ENCODE results near the gene ADAMTS20. TPM values are rescaled to one million over a fixed set of nuclear protein-coding genes. Genes with fewer than 3 reads are reported as not detected.

Gene ADAMTS20
- total and polyA plus RNA-seq, 4 experiments from 2014 or later, result not detected

- no peaks in the 10 kb centered on the region for H3K4me1 Mint-ChIP-seq
- H3K27me3 Mint-ChIP-seq, result peaks cover 0 to 4% of the 10 kb centered on the region in 2 donors
- ChIA-PET POLR2A (ENCODE audit: partially characterized antibody) (no interaction called here), CTCF (ENCODE audit: partially characterized antibody) (interaction anchor here (1.0 to 3.5 kb wide), 3 partner anchors 13 to 438 kb away, joined by 3 to 40 read pairs (median 4); no protein-coding TSS in a partner anchor)
- Histone ChIP-seq H3K9me3 (ENCODE audit: control insufficient read depth in 1 of 2, low read length in 2 of 2) (no peaks in the 10 kb centered on the region), H3K36me3 (ENCODE audit: insufficient read depth, low read length) (no peaks in the 10 kb centered on the region), H3K27ac (ENCODE audit: low read depth, low read length) (no peak overlapping the region), H3K27me3 (ENCODE audit: insufficient read depth, low read length) (no peaks in the 10 kb centered on the region), H3K4me1 (ENCODE audit: insufficient read depth, low read length) (no peaks in the 10 kb centered on the region), H3K4me3 (ENCODE audit: low read length in 2 of 2) (no peak overlapping the region)
- peaks cover 0 to 2% (median 0%) of the 10 kb centered on the region in 8 donors for H3K9me3 Mint-ChIP-seq
- H3K36me3 Mint-ChIP-seq, result no peaks in the 10 kb centered on the region
- no peak overlapping the region for H3K4me3 Mint-ChIP-seq
- intact Hi-C loops (cut with micrococcal nuclease), result no loop called here
- no peak overlapping the region for H3K27ac Mint-ChIP-seq
- peak in 4 of 5 donors; percentile 20 to 44 (median 28) for DNase-seq
Observed at GRCh38 chr12:43444940-43445564, 107.0 kb downstream of the ADAMTS20 start.

DNA sequence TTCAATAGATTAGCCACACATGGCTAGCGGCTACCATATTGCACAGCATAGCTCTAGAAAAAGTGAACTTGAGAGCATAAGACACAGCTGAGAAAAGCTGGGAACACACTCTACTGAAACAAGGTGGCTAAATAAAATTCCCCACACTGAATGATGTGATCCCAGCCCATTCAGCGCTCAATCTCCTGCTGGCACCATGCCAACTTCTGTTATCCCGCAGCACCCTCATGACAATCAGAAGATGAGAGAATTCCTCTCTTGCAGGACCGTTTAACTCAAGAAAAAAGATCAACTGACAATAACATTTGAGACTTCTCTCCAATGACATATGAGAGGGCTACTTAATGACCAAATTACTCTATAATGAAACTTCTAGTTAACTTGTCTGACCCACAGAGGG is 115.4 kb downstream of the ADAMTS20 start:
- no peaks in the 10 kb centered on the region for H3K36me3 ChIP-seq (ENCODE audit: insufficient read depth, low read length)
- Mint-ChIP-seq H3K9me3 (no peaks in the 10 kb centered on the region), H3K4me3 (no peak overlapping the region), H3K27ac (no peak overlapping the region), H3K4me1 (no peaks in the 10 kb centered on the region), H3K27me3 (no peaks in the 10 kb centered on the region), H3K36me3 (no peaks in the 10 kb centered on the region)
- ChIA-PET CTCF (ENCODE audit: partially characterized antibody) (no interaction called here), POLR2A (ENCODE audit: partially characterized antibody) (no interaction called here)
- intact Hi-C loops (cut with micrococcal nuclease), result no loop called here
- no peaks in the 10 kb centered on the region for H3K4me1 ChIP-seq (ENCODE audit: insufficient read depth, low read length)
- H3K27me3 ChIP-seq (ENCODE audit: insufficient read depth, low read length), result no peaks in the 10 kb centered on the region
- no peak for DNase-seq
- no peak overlapping the region for H3K27ac ChIP-seq (ENCODE audit: low read depth, low read length)
- H3K9me3 ChIP-seq (ENCODE audit: control insufficient read depth in 1 of 2, low read length in 2 of 2), result no peaks in the 10 kb centered on the region
- H3K4me3 ChIP-seq (ENCODE audit: low read length in 2 of 2), result no peak overlapping the region

DNA sequence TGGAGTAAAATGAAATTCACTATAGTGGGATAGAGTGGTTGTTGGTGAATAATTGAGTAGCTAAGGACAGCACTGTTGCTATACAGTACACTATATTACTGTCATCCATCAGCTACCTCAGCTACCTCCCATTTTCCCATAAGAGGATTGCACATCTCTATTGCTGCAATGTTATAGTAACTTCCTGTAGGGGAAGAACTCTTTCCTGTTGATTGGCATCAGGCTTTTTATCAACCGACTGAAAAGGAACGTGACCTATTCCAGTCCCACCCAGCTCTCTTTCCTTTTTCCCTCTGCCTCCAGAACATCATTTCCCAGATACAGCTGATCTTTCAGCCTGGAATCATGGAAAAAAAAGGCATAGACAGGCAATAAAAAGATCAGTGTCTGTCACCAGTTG is 117.4 kb downstream of the ADAMTS20 start:
- H3K27ac ChIP-seq (ENCODE audit: low read depth, low read length), result no peak overlapping the region
- ChIA-PET POLR2A (ENCODE audit: partially characterized antibody) (no interaction called here), CTCF (ENCODE audit: partially characterized antibody) (no interaction called here)
- Mint-ChIP-seq H3K27me3 (no peaks in the 10 kb centered on the region), H3K27ac (no peak overlapping the region), H3K36me3 (no peaks in the 10 kb centered on the region), H3K9me3 (no peaks in the 10 kb centered on the region), H3K4me3 (no peak overlapping the region), H3K4me1 (no peaks in the 10 kb centered on the region)
- H3K4me3 ChIP-seq (ENCODE audit: low read length in 2 of 2), result no peak overlapping the region
- DNase-seq, result no peak
- no peaks in the 10 kb centered on the region for H3K4me1 ChIP-seq (ENCODE audit: insufficient read depth, low read length)
- H3K36me3 ChIP-seq (ENCODE audit: insufficient read depth, low read length), result no peaks in the 10 kb centered on the region
- H3K27me3 ChIP-seq (ENCODE audit: insufficient read depth, low read length), result no peaks in the 10 kb centered on the region
- no peaks in the 10 kb centered on the region for H3K9me3 ChIP-seq (ENCODE audit: control insufficient read depth in 1 of 2, low read length in 2 of 2)
- intact Hi-C loops (cut with micrococcal nuclease), result no loop called here

DNA sequence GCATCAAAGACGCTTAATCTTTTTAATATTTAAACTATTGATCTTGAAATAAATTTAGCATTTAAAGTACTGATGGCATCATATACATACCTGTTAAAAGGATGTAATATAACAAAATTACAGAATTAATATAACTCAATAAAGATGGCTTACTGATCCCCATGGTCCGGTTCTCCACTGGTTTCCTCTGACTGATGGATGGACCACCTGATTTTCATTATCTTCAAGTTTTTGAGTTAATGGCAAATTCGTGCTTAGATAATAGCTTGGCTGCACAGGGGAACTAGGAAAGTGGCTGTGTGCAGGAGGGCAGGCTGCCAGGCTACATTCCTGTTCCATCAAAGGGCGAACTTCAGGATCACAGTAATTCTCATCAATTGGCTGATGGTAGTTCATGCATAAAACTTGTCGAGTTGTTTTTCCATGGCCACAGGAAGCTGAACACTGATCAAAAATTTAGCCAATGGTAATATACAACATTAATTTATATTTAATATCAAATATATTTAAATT is 123.9 kb downstream of the ADAMTS20 start:
- Mint-ChIP-seq H3K27me3 (no peaks in the 10 kb centered on the region), H3K36me3 (no peaks in the 10 kb centered on the region), H3K9me3 (no peaks in the 10 kb centered on the region), H3K4me3 (no peak overlapping the region), H3K4me1 (no peaks in the 10 kb centered on the region), H3K27ac (no peak overlapping the region)
- Histone ChIP-seq H3K4me3 (ENCODE audit: low read length in 2 of 2) (no peak overlapping the region), H3K27me3 (ENCODE audit: insufficient read depth, low read length) (no peaks in the 10 kb centered on the region), H3K36me3 (ENCODE audit: insufficient read depth, low read length) (no peaks in the 10 kb centered on the region), H3K4me1 (ENCODE audit: insufficient read depth, low read length) (no peaks in the 10 kb centered on the region), H3K27ac (ENCODE audit: low read depth, low read length) (no peak overlapping the region), H3K9me3 (ENCODE audit: control insufficient read depth in 1 of 2, low read length in 2 of 2) (no peaks in the 10 kb centered on the region)
- POLR2A ChIA-PET (ENCODE audit: partially characterized antibody), result no interaction called here
- CTCF ChIA-PET (ENCODE audit: partially characterized antibody), result no interaction called here
- DNase-seq, result no peak
- intact Hi-C loops (cut with micrococcal nuclease), result no loop called here

GRCh38 chr12:43425361-43425760 is 126.6 kb downstream of the ADAMTS20 start:
- Mint-ChIP-seq H3K27ac (no peak overlapping the region), H3K27me3 (no peaks in the 10 kb centered on the region), H3K9me3 (peaks cover 0 to 3% (median 0%) of the 10 kb centered on the region in 8 donors), H3K36me3 (no peaks in the 10 kb centered on the region), H3K4me3 (no peak overlapping the region), H3K4me1 (no peaks in the 10 kb centered on the region)
- Histone ChIP-seq H3K27ac (ENCODE audit: low read depth, low read length) (no peak overlapping the region), H3K4me3 (ENCODE audit: low read length in 2 of 2) (no peak overlapping the region), H3K9me3 (ENCODE audit: control insufficient read depth in 1 of 2, low read length in 2 of 2) (no peaks in the 10 kb centered on the region), H3K27me3 (ENCODE audit: insufficient read depth, low read length) (no peaks in the 10 kb centered on the region), H3K36me3 (ENCODE audit: insufficient read depth, low read length) (no peaks in the 10 kb centered on the region), H3K4me1 (ENCODE audit: insufficient read depth, low read length) (no peaks in the 10 kb centered on the region)
- intact Hi-C loops (cut with micrococcal nuclease), result no loop called here
- no peak for DNase-seq
- ChIA-PET POLR2A (ENCODE audit: partially characterized antibody) (no interaction called here), CTCF (ENCODE audit: partially characterized antibody) (no interaction called here)

- no peaks in the 10 kb centered on the region for H3K27me3 ChIP-seq (ENCODE audit: insufficient read depth, low read length)
- H3K27ac ChIP-seq (ENCODE audit: low read depth, low read length), result no peak overlapping the region
- H3K36me3 Mint-ChIP-seq, result no peaks in the 10 kb centered on the region
- H3K4me1 Mint-ChIP-seq, result no peaks in the 10 kb centered on the region
- H3K4me3 Mint-ChIP-seq, result no peak overlapping the region
- peaks cover 0 to 3% (median 0%) of the 10 kb centered on the region in 8 donors for H3K9me3 Mint-ChIP-seq
- CTCF ChIA-PET (ENCODE audit: partially characterized antibody), result no interaction called here
- H3K36me3 ChIP-seq (ENCODE audit: insufficient read depth, low read length), result no peaks in the 10 kb centered on the region
- H3K4me3 ChIP-seq (ENCODE audit: low read length in 2 of 2), result no peak overlapping the region
- H3K27ac Mint-ChIP-seq, result no peak overlapping the region
- intact Hi-C loops (cut with micrococcal nuclease), result no loop called here
- H3K27me3 Mint-ChIP-seq, result peaks cover 0 to 1% of the 10 kb centered on the region in 2 donors
- H3K9me3 ChIP-seq (ENCODE audit: control insufficient read depth in 1 of 2, low read length in 2 of 2), result no peaks in the 10 kb centered on the region
- POLR2A ChIA-PET (ENCODE audit: partially characterized antibody), result no interaction called here
- no peaks in the 10 kb centered on the region for H3K4me1 ChIP-seq (ENCODE audit: insufficient read depth, low read length)
- DNase-seq, result no peak
Observed at GRCh38 chr12:43416981-43417380, 135.0 kb downstream of the ADAMTS20 start.

DNA sequence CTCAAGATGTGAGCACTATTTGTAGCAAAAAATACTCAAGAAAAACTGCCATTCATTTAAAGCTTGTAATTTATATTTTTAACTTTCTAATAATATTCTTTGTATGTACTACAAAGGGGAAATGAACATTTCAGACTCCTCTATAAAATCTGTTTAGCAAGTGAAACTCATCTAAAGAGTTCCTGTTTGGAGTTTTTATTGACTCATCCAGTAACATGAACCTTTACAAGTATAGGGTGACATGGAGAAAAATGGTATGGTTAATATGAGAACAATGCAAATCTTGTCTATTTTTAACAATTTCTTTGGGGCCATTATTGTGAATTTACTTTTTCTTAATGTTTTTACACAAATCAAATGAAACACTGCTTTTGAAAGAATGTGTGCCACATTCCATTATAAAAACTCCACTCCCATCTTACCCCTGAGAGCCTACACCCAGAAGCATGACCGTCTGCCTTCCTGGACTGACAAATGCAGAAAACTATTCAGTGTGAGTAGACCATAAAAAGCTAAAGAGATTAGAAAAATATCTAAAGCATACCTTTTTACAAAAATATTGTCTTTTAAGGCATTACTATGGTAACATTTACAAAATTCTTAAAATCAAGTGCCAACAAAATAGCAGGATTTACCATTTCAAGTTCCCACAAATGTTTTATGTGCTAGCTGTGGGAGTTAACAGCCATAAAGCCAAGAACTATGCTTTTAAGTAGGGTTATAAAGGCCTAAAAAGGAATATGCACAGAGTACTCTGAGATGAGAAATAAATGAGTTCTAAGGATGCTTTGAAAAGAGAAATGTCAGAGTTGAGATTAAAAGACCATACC is 144.0 kb downstream of the ADAMTS20 start:
- no peak for DNase-seq
- H3K27me3 Mint-ChIP-seq, result peaks cover 0 to 2% of the 10 kb centered on the region in 2 donors
- no peaks in the 10 kb centered on the region for H3K4me1 Mint-ChIP-seq
- Histone ChIP-seq H3K4me1 (ENCODE audit: insufficient read depth, low read length) (no peaks in the 10 kb centered on the region), H3K4me3 (ENCODE audit: low read length in 2 of 2) (no peak overlapping the region), H3K36me3 (ENCODE audit: insufficient read depth, low read length) (no peaks in the 10 kb centered on the region), H3K9me3 (ENCODE audit: control insufficient read depth in 1 of 2, low read length in 2 of 2) (no peaks in the 10 kb centered on the region), H3K27ac (ENCODE audit: low read depth, low read length) (no peak overlapping the region), H3K27me3 (ENCODE audit: insufficient read depth, low read length) (no peaks in the 10 kb centered on the region)
- H3K4me3 Mint-ChIP-seq, result no peak overlapping the region
- no peaks in the 10 kb centered on the region for H3K9me3 Mint-ChIP-seq
- intact Hi-C loops (cut with micrococcal nuclease), result no loop called here
- ChIA-PET CTCF (ENCODE audit: partially characterized antibody) (no interaction called here), POLR2A (ENCODE audit: partially characterized antibody) (no interaction called here)
- H3K27ac Mint-ChIP-seq, result no peak overlapping the region
- no peaks in the 10 kb centered on the region for H3K36me3 Mint-ChIP-seq
